ENCODE results near the gene FAM184A. TPM values are rescaled to one million over a fixed set of nuclear protein-coding genes. Genes with fewer than 3 reads are reported as not detected.
"Not testable (repeated sequence)": the region's sequence is repeated elsewhere in the genome, so short reads cannot be mapped to it uniquely, and the experiment has no call there.

The FAM184A gene
- total RNA-seq, 2 donors from 2014 or later, result 0.43 to 2.1 TPM

DNA sequence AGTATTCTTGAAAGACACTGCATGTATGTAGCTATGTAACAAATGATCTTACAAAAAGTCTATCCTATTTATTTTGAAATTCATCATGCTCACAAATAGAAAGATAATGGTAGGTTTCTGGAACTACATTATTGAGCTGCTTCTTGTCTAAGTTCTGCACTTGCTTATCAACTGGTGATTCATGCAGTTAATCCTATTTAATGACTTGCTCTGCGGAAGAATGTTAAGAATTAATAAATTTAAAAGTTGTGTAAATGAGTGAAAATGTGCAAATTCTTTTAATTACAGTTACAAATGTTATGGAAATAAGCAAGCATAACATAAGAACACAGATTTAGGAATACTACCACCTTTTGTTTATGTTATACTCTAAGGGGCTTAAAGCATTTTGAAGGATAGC is 76.4 kb downstream of the FAM184A start:
- H3K27ac Mint-ChIP-seq, result no peak overlapping the region
- H3K27me3 Mint-ChIP-seq, result peaks cover 0 to 8% of the 10 kb centered on the region in 2 donors
- no peak for DNase-seq (ENCODE audit: low spot score)
- H3K4me1 Mint-ChIP-seq (ENCODE audit: low read depth in 2 of 2), result no peaks in the 10 kb centered on the region
- no peaks in the 10 kb centered on the region for H3K36me3 Mint-ChIP-seq
- H3K9me3 Mint-ChIP-seq, result no peaks in the 10 kb centered on the region
- no peak overlapping the region for H3K4me3 Mint-ChIP-seq
- ATAC-seq, result no peak

DNA sequence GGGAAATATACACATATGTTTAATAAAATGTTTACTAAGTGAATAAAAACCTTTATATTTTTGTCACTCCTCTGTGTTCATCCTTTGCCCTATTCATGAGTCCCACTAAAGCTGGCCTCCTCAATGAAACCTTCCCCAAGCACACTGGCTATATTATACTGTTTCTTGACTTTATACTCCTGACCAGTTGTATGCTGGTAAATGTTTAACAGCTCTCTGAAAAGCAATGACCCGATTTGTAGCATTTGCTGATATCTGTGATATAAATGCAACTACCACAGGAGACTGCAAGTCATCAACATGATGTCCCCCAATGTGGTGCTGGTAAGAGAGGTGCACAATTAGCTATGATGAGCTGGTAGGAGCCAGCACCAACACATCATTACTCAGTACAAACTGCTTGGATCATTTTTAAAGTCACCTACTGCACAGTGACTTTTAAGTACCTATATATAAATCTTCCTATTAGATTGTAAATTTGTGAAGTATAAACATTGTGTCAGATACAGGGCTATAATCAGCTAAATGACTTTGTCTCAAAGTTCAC is 78.9 kb downstream of the FAM184A start:
- Mint-ChIP-seq H3K27me3 (peaks cover 0 to 8% of the 10 kb centered on the region in 2 donors), H3K9me3 (no peaks in the 10 kb centered on the region), H3K4me3 (no peak overlapping the region), H3K27ac (no peak overlapping the region), H3K4me1 (ENCODE audit: low read depth in 2 of 2) (no peaks in the 10 kb centered on the region), H3K36me3 (no peaks in the 10 kb centered on the region)
- DNase-seq (ENCODE audit: low spot score) (no peak), ATAC-seq (no peak)

DNA sequence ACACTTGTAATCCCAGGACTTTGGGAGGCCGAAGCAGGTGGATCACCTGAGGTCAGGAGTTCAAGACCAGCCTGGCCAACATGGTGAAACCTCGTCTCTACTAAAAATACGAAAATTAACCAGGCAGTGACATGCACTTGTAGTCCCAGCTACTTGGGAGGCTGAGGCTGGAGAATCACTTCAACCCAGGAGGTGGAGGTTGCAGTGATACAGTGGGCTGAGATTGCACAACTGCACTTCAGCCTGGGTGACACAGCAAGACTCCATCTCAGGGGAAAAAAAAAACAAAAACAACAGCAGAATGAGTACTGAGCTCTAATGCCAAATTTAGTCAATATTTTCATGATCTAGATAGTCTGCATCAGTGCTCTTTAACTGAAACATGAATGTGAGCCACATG is 81.0 kb downstream of the FAM184A start:
- H3K27ac Mint-ChIP-seq; H3K4me3 Mint-ChIP-seq; H3K4me1 Mint-ChIP-seq (ENCODE audit: low read depth in 2 of 2); DNase-seq (ENCODE audit: low spot score); H3K9me3 Mint-ChIP-seq; H3K27me3 Mint-ChIP-seq; H3K36me3 Mint-ChIP-seq; ATAC-seq: not testable (repeated sequence)

DNA sequence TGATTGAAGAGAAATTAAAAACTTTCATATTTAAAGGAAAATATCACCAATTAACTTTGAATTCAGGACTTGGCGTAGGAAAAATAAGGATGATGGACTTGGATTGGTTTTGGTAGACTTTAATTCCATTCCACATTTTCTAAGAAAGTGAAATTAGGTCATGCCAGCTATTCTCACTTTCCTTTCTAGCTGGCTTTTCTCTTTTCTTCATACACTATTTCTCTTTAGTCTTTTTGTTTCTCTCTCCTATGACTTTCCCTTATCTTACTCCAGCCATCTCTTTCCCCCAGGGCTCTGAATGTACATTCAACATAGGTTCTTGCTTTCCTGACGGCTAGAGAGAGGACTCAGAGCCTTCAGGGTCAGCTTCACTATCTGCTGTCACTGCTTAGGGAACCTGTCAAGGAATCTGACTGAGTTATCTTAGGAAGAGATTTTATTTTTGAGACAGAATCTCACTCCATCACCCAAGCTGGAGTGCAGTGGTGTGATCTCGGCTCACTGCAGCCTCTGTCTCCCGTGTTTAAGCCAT is 82.1 kb downstream of the FAM184A start:
- DNase-seq (ENCODE audit: low spot score) (no peak), ATAC-seq (no peak)
- H3K4me3 Mint-ChIP-seq, result no peak overlapping the region
- H3K4me1 Mint-ChIP-seq (ENCODE audit: low read depth in 2 of 2), result no peaks in the 10 kb centered on the region
- no peaks in the 10 kb centered on the region for H3K36me3 Mint-ChIP-seq
- H3K27ac Mint-ChIP-seq, result no peak overlapping the region
- H3K9me3 Mint-ChIP-seq, result no peaks in the 10 kb centered on the region
- H3K27me3 Mint-ChIP-seq, result peaks cover 0 to 10% of the 10 kb centered on the region in 2 donors

DNA sequence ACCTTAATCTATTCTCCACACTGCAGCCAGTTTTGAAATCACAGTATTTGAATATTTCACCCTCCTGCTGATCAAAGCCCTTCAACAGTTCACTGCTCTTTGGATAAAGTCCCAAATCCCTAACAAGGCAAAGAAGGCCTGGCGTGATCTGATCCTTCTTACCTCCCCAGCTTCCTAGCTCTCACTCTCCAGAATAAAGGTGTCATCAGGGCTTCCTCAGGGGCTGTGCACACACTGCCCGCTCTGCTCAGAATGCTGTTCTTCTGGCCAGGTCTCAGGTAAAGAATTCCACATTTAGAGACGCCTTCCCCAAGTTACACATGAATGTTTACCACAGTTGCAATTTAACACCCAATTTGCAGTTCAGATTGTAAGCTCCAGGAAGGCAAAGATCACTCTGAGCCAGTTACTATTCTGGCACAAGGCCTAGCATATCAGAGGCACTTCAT is 84.6 kb downstream of the FAM184A start:
- no peak for ATAC-seq
- H3K4me3 Mint-ChIP-seq, result no peak overlapping the region
- no peak overlapping the region for H3K27ac Mint-ChIP-seq

DNA sequence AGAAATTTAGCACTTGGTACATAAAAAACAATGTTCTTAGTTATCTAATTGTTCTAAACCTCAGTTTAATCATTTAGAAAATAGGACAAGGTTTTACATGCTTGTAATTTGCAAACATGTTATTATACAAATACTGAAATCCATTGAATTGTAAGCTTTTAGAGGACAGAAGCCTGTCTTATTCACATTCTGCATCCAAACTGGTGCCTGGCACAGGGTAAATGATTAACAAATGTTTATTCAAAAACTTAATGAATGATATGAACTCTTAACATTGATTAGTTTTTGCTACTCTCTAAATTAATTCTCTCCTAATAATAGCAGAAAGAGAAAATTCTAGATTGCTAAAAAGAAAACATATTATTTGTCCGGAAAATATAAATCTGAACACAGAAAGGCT is 85.1 kb downstream of the FAM184A start:
- H3K9me3 Mint-ChIP-seq, result no peaks in the 10 kb centered on the region
- no peaks in the 10 kb centered on the region for H3K4me1 Mint-ChIP-seq (ENCODE audit: low read depth in 2 of 2)
- ATAC-seq, result no peak
- no peak for DNase-seq (ENCODE audit: low spot score)
- H3K36me3 Mint-ChIP-seq, result no peaks in the 10 kb centered on the region
- H3K27ac Mint-ChIP-seq, result no peak overlapping the region
- H3K27me3 Mint-ChIP-seq, result peaks cover 0 to 5% of the 10 kb centered on the region in 2 donors
- H3K4me3 Mint-ChIP-seq, result no peak overlapping the region

More for the DNA sequence above, 84.6 kb downstream of the FAM184A start:
- no peaks in the 10 kb centered on the region for H3K9me3 Mint-ChIP-seq
- peaks cover 0 to 9% of the 10 kb centered on the region in 2 donors for H3K27me3 Mint-ChIP-seq
- no peaks in the 10 kb centered on the region for H3K36me3 Mint-ChIP-seq
- DNase-seq (ENCODE audit: low spot score), result no peak
- no peaks in the 10 kb centered on the region for H3K4me1 Mint-ChIP-seq (ENCODE audit: low read depth in 2 of 2)

DNA sequence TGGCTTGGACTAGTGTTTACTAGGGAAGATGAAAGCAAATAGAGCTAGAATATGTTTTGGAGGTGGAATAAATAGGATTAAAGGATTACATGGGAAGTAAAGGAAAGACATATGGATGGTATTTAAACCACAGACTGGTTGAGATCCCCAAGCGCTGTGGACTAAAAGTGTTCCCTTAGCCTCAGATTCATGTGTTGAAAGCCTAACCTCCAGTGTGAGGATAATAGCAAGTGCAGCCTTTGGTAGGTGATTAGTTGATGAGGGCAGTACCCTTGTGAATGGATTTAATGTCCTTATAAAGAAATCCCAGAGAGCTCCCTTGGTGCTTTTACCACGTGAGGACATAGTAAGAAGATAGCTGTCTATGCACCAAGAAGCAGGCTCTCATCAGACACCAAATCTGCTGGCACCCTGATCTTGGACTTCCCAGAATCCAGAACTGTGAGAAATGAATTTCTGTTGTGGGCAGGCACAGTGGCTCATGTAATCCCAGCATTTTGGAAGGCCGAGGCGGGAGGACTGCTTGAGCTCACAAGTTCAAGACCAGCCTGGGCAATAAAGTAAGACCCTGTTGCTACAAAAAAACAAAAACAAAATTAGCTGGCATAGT is 86.2 kb downstream of the FAM184A start:
- ATAC-seq, result no peak
- Mint-ChIP-seq H3K9me3 (no peaks in the 10 kb centered on the region), H3K27ac (no peak overlapping the region)

DNA sequence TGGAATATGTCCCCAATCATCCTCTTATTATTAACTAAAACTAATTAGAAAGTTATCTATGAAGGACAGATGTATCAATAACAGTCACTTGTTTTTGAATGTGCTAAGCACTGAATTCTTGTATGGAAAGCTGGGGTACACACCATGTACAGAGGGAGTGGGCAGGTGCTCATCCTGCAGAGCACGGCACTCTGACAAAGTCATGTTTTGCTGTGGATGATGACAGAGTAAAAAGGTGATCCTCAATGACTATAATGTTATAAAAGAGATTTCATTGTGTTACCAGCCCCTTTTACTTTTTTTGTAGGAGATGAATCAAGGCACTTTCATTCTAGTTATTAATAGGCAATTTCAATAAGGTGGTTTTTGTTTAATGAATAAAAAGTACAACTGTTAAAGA is 92.2 kb downstream of the FAM184A start:
- H3K4me1 Mint-ChIP-seq (ENCODE audit: low read depth in 2 of 2), result no peaks in the 10 kb centered on the region
- H3K27ac Mint-ChIP-seq, result no peak overlapping the region
- ATAC-seq (no peak), DNase-seq (ENCODE audit: low spot score) (no peak)
- no peaks in the 10 kb centered on the region for H3K36me3 Mint-ChIP-seq
- peaks cover 0 to under 1% of the 10 kb centered on the region in 2 donors for H3K27me3 Mint-ChIP-seq
- H3K9me3 Mint-ChIP-seq, result no peaks in the 10 kb centered on the region
- no peak overlapping the region for H3K4me3 Mint-ChIP-seq

More for the DNA sequence above, 86.2 kb downstream of the FAM184A start:
- Mint-ChIP-seq H3K4me3 (no peak overlapping the region), H3K36me3 (no peaks in the 10 kb centered on the region), H3K4me1 (ENCODE audit: low read depth in 2 of 2) (no peaks in the 10 kb centered on the region), H3K27me3 (peaks cover 0 to 3% of the 10 kb centered on the region in 2 donors)
- DNase-seq (ENCODE audit: low spot score), result no peak

DNA sequence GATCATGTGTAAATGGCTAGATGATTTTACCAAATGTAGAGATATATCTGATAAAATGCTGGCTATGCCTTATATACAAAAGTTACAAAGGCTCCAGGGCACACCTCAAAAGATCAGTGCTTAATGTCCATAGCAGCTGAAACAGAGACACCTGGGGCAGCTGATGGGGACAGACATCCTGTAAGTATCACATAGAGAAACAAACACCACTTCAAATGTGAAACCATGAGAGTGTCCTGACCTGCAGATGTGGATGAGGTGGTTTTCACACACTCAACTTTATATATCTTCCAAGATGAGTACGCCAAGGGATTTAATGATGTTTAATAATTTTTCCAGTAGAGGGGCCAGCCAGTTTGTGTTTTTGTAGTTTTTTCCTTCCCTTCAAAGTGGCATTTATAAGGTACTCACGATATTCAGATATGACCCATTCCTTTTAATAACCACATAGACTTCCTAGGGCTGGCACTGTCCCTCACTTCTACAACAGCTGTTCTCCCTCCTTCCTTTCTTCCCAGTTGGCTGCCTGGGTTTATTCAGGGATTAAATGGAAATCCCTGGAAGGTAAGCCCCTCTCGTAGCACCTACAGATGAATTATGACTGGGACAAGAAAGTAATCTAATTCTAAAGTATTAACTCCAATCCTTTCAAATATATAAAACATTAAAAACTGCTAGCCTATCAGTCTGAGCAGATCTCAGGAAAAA is 93.2 kb downstream of the FAM184A start:
- Mint-ChIP-seq H3K4me1 (ENCODE audit: low read depth in 2 of 2) (no peaks in the 10 kb centered on the region), H3K9me3 (no peaks in the 10 kb centered on the region), H3K4me3 (no peak overlapping the region), H3K36me3 (no peaks in the 10 kb centered on the region), H3K27me3 (no peaks in the 10 kb centered on the region), H3K27ac (no peak overlapping the region)
- ATAC-seq (no peak), DNase-seq (ENCODE audit: low spot score) (no peak)

DNA sequence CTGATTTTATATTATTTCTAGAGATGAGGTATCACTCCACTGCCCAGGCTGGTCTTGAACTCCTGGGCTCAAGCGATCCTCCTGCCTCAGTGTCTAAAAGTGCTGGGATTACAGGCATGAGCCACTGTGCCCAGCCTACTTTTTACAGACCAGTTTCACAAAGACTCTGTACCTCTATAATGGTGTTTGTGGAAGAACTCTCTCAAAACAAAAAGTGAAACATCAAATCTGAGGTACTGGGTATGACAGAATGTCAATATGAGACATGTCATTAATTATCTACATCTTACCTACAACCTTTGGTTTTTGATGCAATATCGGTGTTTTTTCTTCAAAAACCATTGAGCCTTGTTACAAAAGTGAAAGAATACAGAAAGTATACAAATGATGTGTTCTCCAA is 94.1 kb downstream of the FAM184A start:
- ATAC-seq, result no peak
- no peaks in the 10 kb centered on the region for H3K36me3 Mint-ChIP-seq
- H3K9me3 Mint-ChIP-seq, result no peaks in the 10 kb centered on the region
- H3K4me3 Mint-ChIP-seq, result no peak overlapping the region
- DNase-seq (ENCODE audit: low spot score), result no peak
- H3K27ac Mint-ChIP-seq, result no peak overlapping the region
- H3K4me1 Mint-ChIP-seq (ENCODE audit: low read depth in 2 of 2), result no peaks in the 10 kb centered on the region
- peaks cover 0 to 2% of the 10 kb centered on the region in 2 donors for H3K27me3 Mint-ChIP-seq

DNA sequence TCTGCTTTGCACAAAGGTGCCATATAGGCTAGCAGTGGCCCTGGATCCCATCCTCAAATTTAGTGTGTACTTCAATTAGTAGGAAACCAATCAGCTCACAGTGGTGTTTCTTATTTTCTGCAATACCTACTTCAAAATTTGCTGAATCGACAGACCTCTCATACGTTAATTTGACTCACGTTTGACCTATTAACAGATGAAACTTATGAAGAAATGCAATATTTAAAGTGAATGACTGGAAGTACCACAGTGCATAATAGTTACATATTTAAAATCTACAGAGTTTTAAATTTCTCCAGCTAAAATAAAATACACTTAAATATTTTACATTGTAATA is 95.9 kb downstream of the FAM184A start:
- Mint-ChIP-seq H3K36me3 (no peaks in the 10 kb centered on the region), H3K4me1 (ENCODE audit: low read depth in 2 of 2) (no peaks in the 10 kb centered on the region), H3K9me3 (no peaks in the 10 kb centered on the region), H3K4me3 (no peak overlapping the region), H3K27me3 (peaks cover 0 to 2% of the 10 kb centered on the region in 2 donors), H3K27ac (no peak overlapping the region)
- DNase-seq (ENCODE audit: low spot score) (no peak), ATAC-seq (no peak)

DNA sequence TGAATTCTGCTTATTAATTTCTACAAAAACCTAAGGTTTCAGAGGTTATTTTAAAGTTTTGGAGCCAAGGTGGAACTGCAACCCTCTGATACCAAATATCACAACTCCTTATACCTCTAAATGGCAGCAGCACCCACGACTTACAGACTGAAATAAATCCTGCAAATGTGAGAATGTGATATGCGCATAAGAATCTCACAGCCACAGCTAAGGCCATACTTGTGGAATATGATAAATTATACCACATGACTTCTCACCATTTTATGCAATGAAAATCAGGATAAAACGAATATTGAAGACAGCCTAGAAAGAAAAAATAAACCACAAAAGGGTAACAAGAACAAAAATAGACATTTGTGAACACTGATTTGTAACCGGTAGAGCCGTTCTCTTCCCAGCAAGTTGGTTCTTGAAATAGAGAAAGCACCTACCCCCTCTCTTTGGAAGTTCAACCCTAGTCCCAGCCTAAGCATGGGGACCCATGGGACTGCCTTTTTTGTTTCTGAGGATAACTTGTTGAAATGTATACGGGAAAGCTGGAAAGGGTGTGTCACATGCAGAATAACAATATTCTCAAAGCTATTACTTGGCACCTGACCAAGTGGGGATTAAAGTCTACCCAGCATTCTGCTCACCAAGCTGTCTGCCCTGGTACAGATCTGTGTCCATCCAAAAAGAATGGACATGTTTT is 96.4 kb downstream of the FAM184A start:
- no peak overlapping the region for H3K27ac Mint-ChIP-seq
- no peak overlapping the region for H3K4me3 Mint-ChIP-seq
- DNase-seq (ENCODE audit: low spot score) (no peak), ATAC-seq (no peak)
- no peaks in the 10 kb centered on the region for H3K36me3 Mint-ChIP-seq
- H3K4me1 Mint-ChIP-seq (ENCODE audit: low read depth in 2 of 2), result no peaks in the 10 kb centered on the region
- H3K9me3 Mint-ChIP-seq, result no peaks in the 10 kb centered on the region
- peaks cover 0 to 2% of the 10 kb centered on the region in 2 donors for H3K27me3 Mint-ChIP-seq

DNA sequence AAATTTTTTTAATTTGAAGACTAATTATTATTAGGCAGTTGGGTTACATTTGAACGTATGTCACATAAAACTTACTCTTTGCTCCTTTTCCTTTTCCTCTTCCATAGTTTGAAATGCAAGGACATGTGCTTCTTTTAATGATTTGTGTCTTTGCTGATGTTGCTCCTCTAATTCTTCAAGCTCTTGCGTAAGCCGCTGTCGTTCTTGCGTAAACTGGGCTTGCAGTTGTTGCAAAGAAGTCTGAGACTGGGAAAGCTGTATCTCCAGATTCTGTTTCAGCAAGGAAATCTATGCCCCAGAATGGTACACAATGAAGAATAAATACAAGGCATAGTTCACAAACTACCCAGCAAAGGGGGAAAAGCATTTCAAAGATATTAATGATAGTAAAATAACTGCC is 98.4 kb downstream of the FAM184A start:
- H3K4me3 Mint-ChIP-seq, result no peak overlapping the region
- ATAC-seq (no peak), DNase-seq (ENCODE audit: low spot score) (no peak)
- no peaks in the 10 kb centered on the region for H3K9me3 Mint-ChIP-seq
- H3K36me3 Mint-ChIP-seq, result no peaks in the 10 kb centered on the region
- H3K4me1 Mint-ChIP-seq (ENCODE audit: low read depth in 2 of 2), result no peaks in the 10 kb centered on the region
- peaks cover 0 to 2% of the 10 kb centered on the region in 2 donors for H3K27me3 Mint-ChIP-seq
- H3K27ac Mint-ChIP-seq, result no peak overlapping the region

DNA sequence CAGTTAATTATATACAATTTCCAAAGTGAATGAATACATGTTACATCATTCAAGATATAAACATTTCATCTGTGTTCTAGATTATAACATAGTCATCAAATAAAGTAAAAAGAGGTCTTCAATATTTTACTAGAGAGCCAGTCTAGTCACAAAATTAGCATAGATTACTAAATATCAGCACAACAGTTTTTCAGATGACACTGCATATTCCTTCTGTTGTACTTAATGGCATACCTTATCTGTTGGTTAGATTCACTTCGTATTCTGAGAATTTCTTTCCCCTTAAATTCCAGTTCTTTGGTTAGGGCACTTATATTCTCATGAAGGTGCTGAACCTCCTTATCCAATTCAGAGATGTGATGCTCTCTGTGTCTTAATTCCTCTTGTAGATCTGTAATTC is 103.7 kb downstream of the FAM184A start:
- H3K4me3 Mint-ChIP-seq, result no peak overlapping the region
- DNase-seq (ENCODE audit: low spot score), result no peak
- H3K27me3 Mint-ChIP-seq, result no peaks in the 10 kb centered on the region
- no peaks in the 10 kb centered on the region for H3K4me1 Mint-ChIP-seq (ENCODE audit: low read depth in 2 of 2)
- no peak for ATAC-seq
- H3K9me3 Mint-ChIP-seq, result no peaks in the 10 kb centered on the region
- no peak overlapping the region for H3K27ac Mint-ChIP-seq
- H3K36me3 Mint-ChIP-seq, result no peaks in the 10 kb centered on the region

Data from natural killer cell treated with Interleukin-12 subunit alpha and Interleukin-12 subunit beta and Interleukin-15 and Interleukin-18, amount 100 ng/mL, for 72 hours (primary cell).